NCI-H1092 treated with DMSO at 0.1 percent for 48 hours (cell line): Measurements from ENCODE around the gene FRK.

Source experiments
- DNase-seq: peaks from one replicate; lab custom pipeline; 2025; lab: John Stamatoyannopoulos, UW

The FRK gene

DNA sequence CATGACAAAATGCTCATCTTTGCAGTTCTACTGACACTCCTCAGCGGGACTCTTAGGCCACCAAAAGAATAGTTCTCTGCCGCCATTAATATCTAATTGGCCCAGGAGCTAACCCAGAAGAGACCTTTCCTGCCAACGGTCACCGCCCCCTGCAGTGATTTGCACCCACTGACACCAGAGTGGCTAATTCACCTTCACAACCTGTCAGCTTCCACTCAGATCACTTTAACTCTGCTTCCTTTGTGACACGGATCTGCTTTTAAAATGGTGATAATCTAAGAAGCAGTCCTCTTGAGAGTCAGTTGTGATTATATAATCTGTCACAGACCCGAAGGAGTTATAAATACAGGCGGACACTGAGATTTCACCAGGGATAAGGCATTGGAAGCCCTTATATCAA, 172.8 kb downstream of the FRK start:
- no peak for DNase-seq

DNA sequence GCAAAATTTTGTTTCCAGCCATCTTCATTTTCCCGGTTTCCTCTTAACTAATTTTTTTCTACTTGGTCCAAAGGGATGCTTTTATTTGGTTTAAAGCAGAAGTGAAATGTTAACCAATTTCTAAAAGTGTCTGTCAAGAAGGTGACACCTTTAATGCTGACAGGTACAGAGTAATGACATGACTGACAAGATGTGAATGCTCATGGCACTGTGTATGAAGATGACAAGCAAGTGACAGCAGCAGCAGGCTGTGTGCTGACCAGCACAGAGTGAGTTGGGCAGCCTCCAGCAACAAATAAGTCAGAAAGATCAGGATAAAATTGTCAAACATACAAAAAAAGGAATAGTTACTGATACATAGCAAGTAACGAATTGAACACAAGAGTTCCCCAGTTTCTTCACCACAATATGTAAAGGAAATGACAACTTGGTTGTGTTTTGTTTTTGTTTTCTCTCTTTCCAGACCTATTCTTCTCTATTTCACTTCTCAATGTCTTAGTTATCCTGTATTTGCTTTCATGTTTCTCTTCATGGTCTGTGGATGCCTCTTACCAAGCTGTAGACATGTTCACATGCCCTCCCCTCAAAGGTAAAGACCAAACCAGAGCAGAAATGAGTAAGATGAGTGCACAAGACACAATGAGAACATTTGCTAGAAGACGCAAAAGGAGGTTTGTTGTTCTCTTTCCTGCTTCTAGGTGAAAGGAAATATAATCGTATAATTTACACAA, 174.9 kb downstream of the FRK start:
- DNase-seq = no peak

DNA sequence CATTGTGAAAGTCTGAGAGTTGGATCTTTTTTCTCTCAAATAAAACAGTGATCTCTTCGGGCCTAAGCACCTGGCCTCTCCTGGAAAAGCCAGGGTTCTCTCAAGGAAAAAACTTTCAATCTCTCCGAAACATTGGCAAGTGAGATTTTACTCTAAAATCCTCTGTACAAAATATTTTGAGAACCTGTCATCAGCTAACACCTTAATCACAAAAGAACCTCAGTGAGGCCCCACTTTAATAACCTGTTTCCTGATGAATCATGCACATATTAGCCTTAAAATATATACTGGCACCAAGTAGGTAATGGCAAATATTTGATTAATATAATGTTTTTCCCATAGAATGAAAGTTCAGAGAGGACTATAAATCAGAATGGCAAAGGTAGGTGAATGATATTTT, 177.9 kb downstream of the FRK start:
- DNase-seq = no peak

DNA sequence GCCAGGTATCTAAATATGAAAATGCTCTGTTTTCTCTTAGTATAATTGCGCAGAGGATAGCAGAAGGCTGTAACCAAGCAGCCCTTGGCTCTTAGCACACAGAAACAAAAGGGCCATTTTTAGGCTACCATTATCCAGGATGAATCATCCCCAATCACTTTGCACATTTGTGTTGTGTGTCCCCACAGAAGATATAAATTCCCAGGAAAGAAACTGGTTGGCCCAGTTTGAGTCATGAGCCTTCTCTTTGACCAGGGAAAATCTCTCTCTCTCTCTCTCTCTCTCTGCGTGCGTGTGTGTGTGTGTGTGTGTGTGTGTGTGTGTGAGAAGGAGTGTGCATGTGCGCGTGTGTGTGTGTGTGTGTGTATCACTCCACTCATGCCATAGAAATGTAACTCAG, 178.5 kb downstream of the FRK start:
- DNase-seq = no peak
